ENCODE measurements around the gene IVL.

- TF ChIP-seq CTCF (conservative IDR thresholded peaks at IDR 0.05; ENCODE audit: low read length) (no peak), EZH2phosphoT487 (IDR thresholded peaks at IDR 0.05; ENCODE audit: borderline replicate concordance) (no peak)
These were observed 6.7 kb upstream of the IVL start for GRCh38 chr1:152901631-152902030.
